GM23248 (cell line): ENCODE data around the gene CCDC90B. TPM values are rescaled to one million over a fixed set of nuclear protein-coding genes. Genes with fewer than 3 reads are reported as not detected.

ENCODE experiments used
- DNase-seq: peaks from one replicate; pipeline ENCODE4 v3.0.0-alpha.2; 2015
- H2AFZ ChIP-seq: fragments of 200-600 bp; sonication (generic); 2 replicates; pipeline ENCODE4 v1.6.1; 2016; ENCODE audit warnings: antibody characterized with exemption
- H3F3A ChIP-seq: fragments of 200-600 bp; sonication (generic); 2 replicates; pipeline ENCODE4 v1.6.1; 2016; ENCODE audit warnings: mild to moderate bottlenecking, antibody characterized with exemption, mixed run types; ENCODE audit not compliant: insufficient read depth
- H3K27ac ChIP-seq: fragments of 200-600 bp; sonication (generic); 2 replicates; pipeline ENCODE4 v1.5.1; 2016; ENCODE audit warnings: mild to moderate bottlenecking
- H3K27me3 ChIP-seq: fragments of 200-600 bp; sonication (generic); replicated peaks from 2 replicates; pipeline ENCODE4 v1.6.1; 2016; ENCODE audit warnings: mild to moderate bottlenecking; ENCODE audit not compliant: insufficient read depth
- H3K36me3 ChIP-seq: fragments of 200-600 bp; sonication (generic); 2 replicates; pipeline ENCODE4 v1.6.1; 2016; ENCODE audit warnings: low read depth, mild to moderate bottlenecking
- H3K4me1 ChIP-seq: fragments of 200-600 bp; sonication (generic); 2 replicates; pipeline ENCODE4 v1.6.1; 2016; ENCODE audit warnings: mild to moderate bottlenecking; ENCODE audit not compliant: insufficient read depth
- H3K4me2 ChIP-seq: fragments of 200-600 bp; sonication (generic); one replicate; pipeline ENCODE4 v1.6.1; 2016; ENCODE audit warnings: mild to moderate bottlenecking; ENCODE audit not compliant: unreplicated experiment
- H3K4me3 ChIP-seq: fragments of 200-600 bp; sonication (generic); 2 replicates; pipeline ENCODE4 v1.5.1; 2016; ENCODE audit warnings: mild to moderate bottlenecking
- H3K79me2 ChIP-seq: fragments of 200-600 bp; sonication (generic); 2 replicates; pipeline ENCODE4 v1.6.1; 2016; ENCODE audit warnings: mild to moderate bottlenecking; ENCODE audit not compliant: insufficient read depth
- H3K9ac ChIP-seq: fragments of 200-600 bp; sonication (generic); 2 replicates; pipeline ENCODE4 v1.6.1; 2016; ENCODE audit warnings: mild to moderate bottlenecking
- H3K9me2 ChIP-seq: fragments of 200-600 bp; sonication (generic); 2 replicates; pipeline ENCODE4 v1.6.1; 2016; ENCODE audit warnings: mixed run types, mild to moderate bottlenecking, moderate library complexity; ENCODE audit not compliant: insufficient read depth
- H3K9me3 ChIP-seq: fragments of 200-600 bp; sonication (generic); one replicate; pipeline ENCODE4 v1.6.1; 2017; ENCODE audit warnings: low read depth
- H4K20me1 ChIP-seq: fragments of 200-600 bp; sonication (generic); 2 replicates; pipeline ENCODE4 v1.6.0; 2016; ENCODE audit not compliant: insufficient read depth
- EZH2 ChIP-seq: fragments of 200-600 bp; sonication (generic); IDR thresholded peaks from 2 replicates; pipeline ENCODE4 v1.6.1; 2018; ENCODE audit warnings: antibody characterized with exemption, mild to moderate bottlenecking; ENCODE audit not compliant: insufficient read depth, poor library complexity, severe bottlenecking
- EZH2phosphoT487 ChIP-seq: fragments of 200-600 bp; sonication (generic); IDR thresholded peaks from 2 replicates; pipeline ENCODE4 v1.6.1; 2018; ENCODE audit warnings: antibody characterized with exemption, moderate library complexity, mild to moderate bottlenecking, low read depth; ENCODE audit not compliant: insufficient read depth
- WGBS, 2 experiments: methylation state at CpG; one replicate each; pipeline ENCODE4 v1.1.6; 2015 to 2017; ENCODE audit warnings: low lambda C conversion rate in 2 of 2, low coverage in 1 of 2; ENCODE audit errors: missing lambda C conversion rate in 2 of 2; 5-methylcytosine and 5-hydroxymethylcytosine counted together
- in situ Hi-C: fragments of 300-500 bp; cut with MboI; formaldehyde crosslinking; loops from 2 replicates; pipeline ENCODE4 v1.15.0; 2020
- polyA plus RNA-seq: library from polyadenylated mRNA; unstranded; fragments of >200 nt; fragmentation: Nextera tagmentation; extraction: Ambion mirVana; gene quantifications from 2 replicates; pipeline ENCODE4 v1.2.1, GENCODE V29; 2016
- total RNA-seq: library from RNA; depleted of rRNA; stranded (reverse); fragments of >200 nt; shearing (Covaris generic); gene quantifications from 2 replicates; pipeline ENCODE4 v1.2.3, GENCODE V29; 2014

CCDC90B gene
- total and polyA plus RNA-seq, 2 experiments from 2014 or later = 49.9 to 97.8 TPM

- in situ Hi-C loops = loop anchor here (10.0 kb wide), 1 partner anchor 443 kb away; no protein-coding TSS in a partner anchor
- peak; percentile 39 for DNase-seq
- TF ChIP-seq EZH2 = no peak
- no peak for TF ChIP-seq EZH2phosphoT487
- no peaks in the 10 kb centered on the region for H3K9me2 ChIP-seq
- peak overlapping the region; percentile 9; the same call in 1 of the 2 replicates for H3K27ac ChIP-seq
- no peaks in the 10 kb centered on the region for H3K9me3 ChIP-seq
- WGBS, 2 experiments = 68 to 73% methylated on average over 4 of the region's 4 CpGs
- no peaks in the 10 kb centered on the region for H4K20me1 ChIP-seq
- peaks cover 25% of the 10 kb centered on the region for H3K36me3 ChIP-seq
- peak overlapping the region; percentile 41 for H3K4me2 ChIP-seq
- H3K9ac ChIP-seq = no peak overlapping the region; the same call in 1 of the 2 replicates
- H3K4me1 ChIP-seq = peaks cover 41% of the 10 kb centered on the region
- H3F3A ChIP-seq = peaks cover 21% of the 10 kb centered on the region
- H2AFZ ChIP-seq = no peak overlapping the region
- H3K79me2 ChIP-seq = peaks cover 63% of the 10 kb centered on the region
- H3K27me3 ChIP-seq = no peaks in the 10 kb centered on the region
- H3K4me3 ChIP-seq = peak overlapping the region; percentile 16; the same call in 1 of the 2 replicates
Measured at GRCh38 chr11:83282084-83282716, 4.0 kb downstream of the CCDC90B start.

DNA sequence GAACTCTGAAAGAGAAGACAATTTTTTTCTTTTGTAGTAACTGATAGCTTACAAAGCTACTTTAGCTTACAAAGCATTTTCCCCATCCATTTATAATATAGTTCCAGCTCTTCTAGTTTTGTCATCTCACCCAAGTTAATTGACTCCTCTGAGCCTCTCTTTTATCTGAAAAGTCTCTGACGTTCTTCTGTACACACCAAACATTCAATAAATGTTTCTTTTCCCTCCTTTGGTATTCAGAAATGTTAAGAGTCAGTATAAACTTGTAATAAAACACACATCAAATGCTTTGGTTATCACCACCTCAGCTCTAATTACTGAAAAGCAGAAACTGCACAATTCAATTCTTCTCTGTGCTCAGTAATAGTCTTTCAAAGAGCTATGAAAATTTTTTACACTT is 5.9 kb downstream of the CCDC90B start:
- no peak overlapping the region for H3K27ac ChIP-seq

GRCh38 chr11:83278351-83278750 is 7.8 kb downstream of the CCDC90B start:
- Histone ChIP-seq H4K20me1 (0 out of 2 replicates have a peak, but pooled peaks cover 3% of the 10 kb centered on the region), H3K9me3 (no peaks in the 10 kb centered on the region), H3F3A (peaks cover 40% of the 10 kb centered on the region), H3K27me3 (no peaks in the 10 kb centered on the region), H3K9me2 (no peaks in the 10 kb centered on the region), H3K9ac (no peak overlapping the region), H2AFZ (no peak overlapping the region), H3K36me3 (peaks cover 56% of the 10 kb centered on the region), H3K4me1 (peaks cover 34% of the 10 kb centered on the region), H3K79me2 (peaks cover 41% of the 10 kb centered on the region), H3K4me3 (no peak overlapping the region), H3K4me2 (peak overlapping the region; percentile 55), H3K27ac (no peak overlapping the region)
- in situ Hi-C loops = no loop called here
- peak; percentile 50 for DNase-seq
- no peak for TF ChIP-seq EZH2
- TF ChIP-seq EZH2phosphoT487 = no peak

More for the DNA sequence above, 5.9 kb downstream of the CCDC90B start:
- Histone ChIP-seq H3K9ac (no peak overlapping the region), H3K36me3 (peaks cover 42% of the 10 kb centered on the region), H3K27me3 (no peaks in the 10 kb centered on the region), H3K4me2 (no peak overlapping the region), H4K20me1 (no peaks in the 10 kb centered on the region), H3K9me3 (no peaks in the 10 kb centered on the region), H2AFZ (no peak overlapping the region), H3K4me1 (peaks cover 41% of the 10 kb centered on the region), H3K9me2 (no peaks in the 10 kb centered on the region), H3K79me2 (peaks cover 60% of the 10 kb centered on the region), H3K4me3 (no peak overlapping the region), H3F3A (peaks cover 26% of the 10 kb centered on the region)
- in situ Hi-C loops = loop anchor here (10.0 kb wide), 1 partner anchor 445 kb away; no protein-coding TSS in a partner anchor
- TF ChIP-seq EZH2 (no peak), EZH2phosphoT487 (no peak)
- DNase-seq = no peak
- WGBS, 2 experiments = 74% methylated on average over 1 of the region's 1 CpG

DNA sequence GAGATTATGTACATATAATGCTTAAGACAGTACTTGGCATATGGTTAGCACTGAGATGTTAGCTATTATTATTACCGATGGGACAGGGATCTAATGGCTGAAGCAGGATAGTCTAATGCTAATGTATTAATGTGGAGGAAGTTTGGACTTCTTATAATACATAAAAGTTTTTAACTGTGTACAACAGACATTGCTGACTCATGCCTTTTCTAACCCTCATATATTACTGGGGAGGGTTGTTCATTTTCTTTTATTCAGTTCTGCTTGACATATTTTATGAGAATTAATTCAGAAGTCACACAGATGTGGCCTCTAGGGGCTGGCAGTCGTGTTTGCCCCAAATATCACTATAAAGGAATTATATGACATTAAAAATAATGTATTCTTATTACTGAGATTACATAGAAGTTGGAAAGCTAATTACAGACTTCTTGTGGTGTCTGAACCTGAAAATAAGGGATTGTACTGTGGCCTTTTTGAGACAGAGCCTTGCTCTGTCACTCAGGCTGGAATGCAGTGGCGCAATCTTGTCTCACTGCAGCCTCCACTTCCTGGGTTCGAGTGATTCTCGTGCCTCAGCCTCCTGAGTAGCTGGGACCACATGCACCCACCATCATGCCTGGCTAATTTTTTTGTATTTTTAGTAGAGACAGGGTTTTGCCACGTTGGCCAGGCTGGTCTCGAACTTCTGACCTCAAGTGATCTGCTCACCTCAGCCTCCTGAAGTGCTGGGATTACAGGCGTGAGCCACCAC is 10.1 kb downstream of the CCDC90B start:
- no peak overlapping the region for H3K4me3 ChIP-seq
- in situ Hi-C loops = no loop called here
- WGBS, 2 experiments = 83 to 84% methylated on average over 8 of the region's 8 CpGs

More for the DNA sequence above, 10.1 kb downstream of the CCDC90B start:
- Histone ChIP-seq H3K9ac (no peak overlapping the region), H3K27ac (no peak overlapping the region), H3K27me3 (no peaks in the 10 kb centered on the region), H4K20me1 (peaks cover 7% of the 10 kb centered on the region; the same call in 1 of the 2 replicates), H3K9me3 (no peaks in the 10 kb centered on the region), H2AFZ (no peak overlapping the region), H3K36me3 (peaks cover 70% of the 10 kb centered on the region), H3F3A (peaks cover 55% of the 10 kb centered on the region), H3K4me1 (peaks cover 29% of the 10 kb centered on the region), H3K4me2 (no peak overlapping the region), H3K9me2 (no peaks in the 10 kb centered on the region), H3K79me2 (peaks cover 31% of the 10 kb centered on the region)
- TF ChIP-seq EZH2 = no peak
- TF ChIP-seq EZH2phosphoT487 = no peak
- DNase-seq = no peak
